PC-9 (cell line): ENCODE data around the gene LRRC58. TPM values are rescaled to one million over a fixed set of nuclear protein-coding genes. Genes with fewer than 3 reads are reported as not detected.

ENCODE experiments used
- BruUV-seq: library from RNA; stranded (reverse); fragments of 400-500 nt; replicated peaks from 2 replicates; lab custom pipeline; 2021; lab: Mats Ljungman, UMichigan
- CTCF ChIA-PET: fragments of 300-600 bp; sonication (Branson Sonifier 250); formaldehyde crosslinking; loops from one replicate; lab custom pipeline; 2022; ENCODE audit warnings: antibody characterized with exemption; lab: Charles Lee
- POLR2A ChIA-PET: fragments of 300-600 bp; sonication (Branson Sonifier 250); formaldehyde crosslinking; loops from one replicate; lab custom pipeline; 2022; ENCODE audit warnings: antibody characterized with exemption; ENCODE audit not compliant: unreplicated experiment; lab: Charles Lee
- DNase-seq, 2 experiments: peaks; one replicate each; pipeline versions ENCODE4 v3.0.0 to v3.0.0-alpha.2; 2015 to 2022; ENCODE audit warnings: mixed read lengths in 1 of 2
- H2AFZ ChIP-seq: fragments of 200-600 bp; sonication (generic); 2 replicates; pipeline ENCODE4 v1.8.1; 2017; ENCODE audit warnings: antibody characterized with exemption
- H3F3A ChIP-seq: fragments of 200-600 bp; sonication (generic); 2 replicates; pipeline ENCODE4 v1.8.1; 2017; ENCODE audit warnings: antibody characterized with exemption, mild to moderate bottlenecking, low read depth; ENCODE audit not compliant: insufficient read depth
- H3K27ac ChIP-seq: fragments of 200-600 bp; sonication (generic); 2 replicates; pipeline ENCODE4 v1.6.1; 2016; ENCODE audit warnings: mixed run types
- H3K27me3 ChIP-seq: fragments of 200-600 bp; sonication (generic); 2 replicates; pipeline ENCODE4 v1.6.1; 2016; ENCODE audit warnings: low read depth, mixed run types; ENCODE audit not compliant: insufficient read depth
- H3K36me3 ChIP-seq: fragments of 200-600 bp; sonication (generic); 2 replicates; pipeline ENCODE4 v1.6.1; 2016; ENCODE audit warnings: low read depth, mixed run types
- H3K4me1 ChIP-seq: fragments of 200-600 bp; sonication (generic); replicated peaks from 2 replicates; pipeline ENCODE4 v1.6.1; 2016; ENCODE audit warnings: mixed run types; ENCODE audit not compliant: insufficient read depth
- H3K4me2 ChIP-seq: fragments of 200-600 bp; sonication (generic); 2 replicates; pipeline ENCODE4 v1.6.1; 2017; ENCODE audit warnings: mixed run types
- H3K4me3 ChIP-seq: fragments of 200-600 bp; sonication (generic); 2 replicates; pipeline ENCODE4 v1.6.1; 2016; ENCODE audit warnings: mixed run types
- H3K79me2 ChIP-seq: fragments of 200-600 bp; sonication (generic); 2 replicates; pipeline ENCODE4 v1.6.1; 2017; ENCODE audit warnings: low read depth, mixed run types
- H3K9me2 ChIP-seq: fragments of 200-600 bp; sonication (generic); 2 replicates; pipeline ENCODE4 v1.8.1; 2017; ENCODE audit warnings: mild to moderate bottlenecking; ENCODE audit not compliant: insufficient read depth
- H3K9me3 ChIP-seq: fragments of 200-600 bp; sonication (generic); 2 replicates; pipeline ENCODE4 v1.8.1; 2016; ENCODE audit warnings: low read depth; ENCODE audit not compliant: insufficient read depth
- H4K20me1 ChIP-seq: fragments of 200-600 bp; sonication (generic); 2 replicates; pipeline ENCODE4 v1.8.1; 2017; ENCODE audit not compliant: insufficient read depth
- CTCF ChIP-seq: fragments of 200-600 bp; sonication (generic); conservative IDR thresholded peaks from 2 replicates; pipeline ENCODE4 v1.6.1; 2017; ENCODE audit warnings: mixed run types, antibody characterized with exemption, mild to moderate bottlenecking, moderate library complexity
- EZH2 ChIP-seq: fragments of 200-600 bp; sonication (generic); IDR thresholded peaks from 2 replicates; pipeline ENCODE4 v1.8.0; 2017; ENCODE audit warnings: antibody characterized with exemption, low read depth
- intact Hi-C: fragments of 100-400 bp; cut with micrococcal nuclease; formaldehyde crosslinking; loops from one replicate; pipeline ENCODE4 v1.10.0; 2022; ENCODE audit not compliant: unreplicated experiment
- total RNA-seq: library from RNA; stranded (reverse); gene quantifications from 2 replicates; pipeline ENCODE4 v1.2.3, GENCODE V29; 2021

The LRRC58 gene
- total RNA-seq, 1 experiment from 2014 or later = 28.9 TPM

DNA sequence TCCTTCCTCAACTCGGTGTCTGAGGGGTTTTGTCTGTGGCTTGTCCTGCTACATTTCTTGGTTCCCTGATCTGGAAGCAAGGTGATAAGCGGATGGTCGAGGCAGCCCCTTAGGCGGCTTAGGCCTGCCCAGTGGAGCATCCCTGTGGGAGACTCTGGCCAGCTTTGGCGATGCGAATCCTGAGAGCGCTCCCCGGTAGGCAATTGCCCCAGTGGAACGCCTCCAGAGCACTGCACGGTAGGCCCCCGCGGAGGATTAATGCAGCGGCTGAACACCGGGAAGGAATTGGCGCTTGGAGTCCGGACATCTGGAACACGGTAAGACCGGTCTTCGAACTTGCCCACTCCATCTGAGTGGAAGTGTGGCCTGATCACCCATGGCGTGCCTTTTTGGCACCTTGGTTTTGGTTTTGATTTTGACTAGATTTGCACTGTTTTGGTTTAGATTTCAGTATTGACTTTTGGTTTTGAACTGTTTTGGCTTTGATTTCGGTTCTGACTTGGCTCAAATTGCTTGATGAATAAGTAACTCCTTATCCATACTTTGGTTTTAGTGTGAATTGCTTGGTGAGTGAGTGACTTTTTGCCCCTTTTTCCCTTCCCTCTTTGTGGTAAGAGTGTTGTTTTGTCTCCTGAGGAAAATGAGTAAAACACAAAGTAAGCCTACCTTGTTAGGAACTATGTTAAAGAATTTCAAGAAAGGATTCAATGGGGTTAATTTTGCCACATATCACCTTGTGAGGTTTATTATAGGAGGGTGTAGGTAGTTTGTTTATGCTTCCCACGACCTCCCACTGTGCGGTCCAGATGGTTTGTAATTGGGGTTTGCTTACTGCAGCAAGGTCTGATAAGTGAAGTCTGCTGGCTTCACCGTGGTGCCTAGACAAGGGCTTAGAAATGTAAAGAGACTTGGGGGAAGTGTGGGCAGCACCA is 37.0 kb downstream of the LRRC58 start:
- TF ChIP-seq EZH2 (no peak), CTCF (no peak)
- H3K4me2 ChIP-seq = no peak overlapping the region
- H3K4me1 ChIP-seq = no peaks in the 10 kb centered on the region
- H3K27ac ChIP-seq = no peak overlapping the region
- DNase-seq = no peak
- ChIA-PET POLR2A (no interaction called here), CTCF (no interaction called here)
- H3K4me3 ChIP-seq = no peak overlapping the region
- H3K27me3 ChIP-seq = no peaks in the 10 kb centered on the region
- no TSS peak for BruUV-seq
- H3K9me3 ChIP-seq = no peaks in the 10 kb centered on the region; the same call in 1 of the 2 replicates
- H3K36me3 ChIP-seq = no peaks in the 10 kb centered on the region
- no peaks in the 10 kb centered on the region; the same call in 1 of the 2 replicates for H3F3A ChIP-seq
- no peaks in the 10 kb centered on the region for H4K20me1 ChIP-seq
- H2AFZ ChIP-seq = no peak overlapping the region
- no peaks in the 10 kb centered on the region for H3K9me2 ChIP-seq
- no peaks in the 10 kb centered on the region for H3K79me2 ChIP-seq
- intact Hi-C loops = no loop called here

DNA sequence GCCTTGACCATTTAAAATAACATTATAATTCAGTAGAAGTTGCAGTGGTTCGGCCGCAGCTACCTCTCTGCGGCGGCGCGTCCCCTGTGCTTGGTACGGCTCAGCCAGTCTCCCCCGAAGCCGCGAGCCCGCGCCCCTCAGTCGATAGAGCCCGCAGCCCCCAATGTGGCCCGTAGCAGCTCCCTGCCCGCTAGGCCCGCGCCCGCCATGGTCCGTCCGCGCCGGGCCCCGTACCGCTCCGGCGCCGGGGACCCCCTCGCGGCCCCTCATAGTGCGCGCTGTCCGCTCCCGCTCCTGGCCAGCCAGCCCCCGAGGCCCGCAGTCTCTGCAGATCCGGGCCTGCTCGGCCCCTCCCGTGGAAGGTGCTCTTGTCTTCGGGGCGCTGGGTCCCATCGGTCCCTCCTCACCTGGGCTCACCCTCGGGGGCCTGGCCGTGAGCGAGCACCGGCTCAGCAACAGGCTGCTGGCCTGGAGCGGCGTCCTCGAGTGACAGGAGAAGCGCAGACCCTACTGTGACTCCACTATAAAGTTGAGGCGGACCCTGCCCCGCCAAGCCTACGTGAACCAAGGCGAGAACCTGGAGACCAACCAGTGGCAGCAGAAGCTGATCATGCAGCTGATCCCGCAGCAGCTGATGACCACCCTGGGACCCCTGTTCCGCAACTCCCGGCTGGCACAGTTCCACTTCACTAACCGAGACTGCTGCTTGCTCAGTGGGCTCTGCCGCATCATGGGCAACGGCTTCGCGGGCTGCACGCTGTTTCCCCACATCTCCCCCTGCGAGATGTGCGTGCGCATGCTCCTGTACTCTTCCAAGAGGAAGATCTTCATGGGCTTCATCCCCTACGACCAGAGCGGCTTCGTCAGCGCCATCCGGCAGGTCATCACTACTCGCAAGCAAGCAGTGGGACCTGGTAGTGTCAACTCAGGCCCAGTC is 42.4 kb downstream of the LRRC58 start:
- intact Hi-C loops = no loop called here
- TF ChIP-seq EZH2 = no peak
- no peak for TF ChIP-seq CTCF
- Histone ChIP-seq H3K4me1 (no peaks in the 10 kb centered on the region), H3K79me2 (no peaks in the 10 kb centered on the region), H3K9me3 (no peaks in the 10 kb centered on the region; the same call in 1 of the 2 replicates), H3K36me3 (no peaks in the 10 kb centered on the region), H3K4me2 (no peak overlapping the region), H2AFZ (no peak overlapping the region), H3K27me3 (no peaks in the 10 kb centered on the region), H3K9me2 (no peaks in the 10 kb centered on the region), H3K4me3 (no peak overlapping the region), H4K20me1 (no peaks in the 10 kb centered on the region), H3F3A (no peaks in the 10 kb centered on the region; the same call in 1 of the 2 replicates), H3K27ac (no peak overlapping the region)
- no peak for DNase-seq
- no TSS peak for BruUV-seq
- ChIA-PET CTCF (interaction anchor here (0.6 kb wide), 1 partner anchor 35 kb away, joined by 5 read pairs; no protein-coding TSS in a partner anchor), POLR2A (no interaction called here)

- CTCF ChIA-PET = no interaction called here
- TF ChIP-seq CTCF = no peak
- no peak for TF ChIP-seq EZH2
- BruUV-seq = no TSS peak
- POLR2A ChIA-PET = no interaction called here
- Histone ChIP-seq H3K79me2 (no peaks in the 10 kb centered on the region), H3K4me1 (peaks cover 10% of the 10 kb centered on the region), H3K27ac (no peak overlapping the region), H3F3A (no peaks in the 10 kb centered on the region; the same call in 1 of the 2 replicates), H4K20me1 (no peaks in the 10 kb centered on the region), H3K9me3 (no peaks in the 10 kb centered on the region), H3K4me3 (no peak overlapping the region), H3K4me2 (no peak overlapping the region), H3K27me3 (no peaks in the 10 kb centered on the region), H2AFZ (no peak overlapping the region), H3K36me3 (no peaks in the 10 kb centered on the region), H3K9me2 (no peaks in the 10 kb centered on the region)
- intact Hi-C loops = no loop called here
- no peak for DNase-seq
Measured at GRCh38 chr3:120304616-120305015, 44.5 kb downstream of the LRRC58 start.
